OCI-LY7 (cell line): ENCODE data around the gene COL8A2. TPM values are rescaled to one million over a fixed set of nuclear protein-coding genes. Genes with fewer than 3 reads are reported as not detected.
A peak's percentile ranks its signal among the peaks of the same experiment; 100 is the strongest.

Source experiments
- BruUV-seq: library from RNA; stranded (reverse); fragments of 400-500 nt; replicated peaks from 2 replicates; lab custom pipeline; 2021; lab: Mats Ljungman, UMichigan
- CTCF ChIA-PET: fragments of 300-600 bp; sonication (Branson Sonifier 250); formaldehyde crosslinking; loops from one replicate; lab custom pipeline; 2022; ENCODE audit warnings: antibody characterized with exemption; ENCODE audit not compliant: unreplicated experiment; lab: Charles Lee
- POLR2A ChIA-PET: fragments of 300-600 bp; sonication (Branson Sonifier 250); formaldehyde crosslinking; loops from one replicate; lab custom pipeline; 2022; ENCODE audit warnings: antibody characterized with exemption; lab: Charles Lee
- DNase-seq: peaks from one replicate; pipeline ENCODE4 v3.0.0-alpha.2; 2015; ENCODE audit warnings: low spot score
- H2AFZ ChIP-seq: fragments of 200-600 bp; sonication (generic), shearing (Covaris generic); 2 replicates; pipeline ENCODE4 v1.6.1; 2014; ENCODE audit warnings: mild to moderate bottlenecking, antibody characterized with exemption, low read length, moderate library complexity
- H3K27ac ChIP-seq: fragments of 200-600 bp; sonication (generic); 2 replicates; pipeline ENCODE4 v1.5.1; 2014; ENCODE audit warnings: mixed run types, low read depth, mild to moderate bottlenecking, moderate library complexity, low read length, inconsistent platforms; ENCODE audit not compliant: poor library complexity, severe bottlenecking
- H3K36me3 ChIP-seq: fragments of 200-600 bp; sonication (generic); 2 replicates; pipeline ENCODE4 v1.6.1; 2014; ENCODE audit warnings: mild to moderate bottlenecking, antibody characterized with exemption, low read length, moderate library complexity, mixed read lengths; ENCODE audit not compliant: insufficient read depth
- H3K4me1 ChIP-seq: fragments of 200-600 bp; sonication (generic); 2 replicates; pipeline ENCODE4 v1.5.1; 2014; ENCODE audit warnings: mild to moderate bottlenecking, low read length; ENCODE audit not compliant: insufficient read depth, poor library complexity, severe bottlenecking
- H3K4me2 ChIP-seq: fragments of 200-600 bp; sonication (generic); 2 replicates; pipeline ENCODE4 v1.6.1; 2014; ENCODE audit warnings: mild to moderate bottlenecking, low read length
- H3K4me3 ChIP-seq: fragments of 200-600 bp; sonication (generic); 2 replicates; pipeline ENCODE4 v1.5.1; 2014; ENCODE audit warnings: mild to moderate bottlenecking, low read depth, low read length; ENCODE audit not compliant: poor library complexity, severe bottlenecking
- H3K79me2 ChIP-seq: fragments of 200-600 bp; sonication (generic); 2 replicates; pipeline ENCODE4 v1.6.1; 2016; ENCODE audit warnings: low read depth, mild to moderate bottlenecking, low read length, moderate library complexity, mixed read lengths; ENCODE audit not compliant: insufficient read depth
- H3K9me2 ChIP-seq: fragments of 200-600 bp; sonication (generic); 2 replicates; pipeline ENCODE4 v1.6.1; 2016; ENCODE audit warnings: mild to moderate bottlenecking, low read length, mixed read lengths; ENCODE audit not compliant: insufficient read depth
- H3K9me3 ChIP-seq: fragments of 200-600 bp; sonication (generic); 2 replicates; pipeline ENCODE4 v1.6.1; 2014; ENCODE audit warnings: mild to moderate bottlenecking, mixed run types, low read length, mixed read lengths
- H4K20me1 ChIP-seq: fragments of 200-600 bp; sonication (generic); 2 replicates; pipeline ENCODE4 v1.6.1; 2014; ENCODE audit warnings: mild to moderate bottlenecking, antibody characterized with exemption, low read length, moderate library complexity, mixed read lengths; ENCODE audit not compliant: insufficient read depth
- EZH2phosphoT487 ChIP-seq: fragments of 200-600 bp; sonication (generic); IDR thresholded peaks from 2 replicates; pipeline ENCODE4 v1.6.1; 2018; ENCODE audit warnings: low read depth, borderline replicate concordance, mild to moderate bottlenecking, mixed run types, antibody characterized with exemption, low read length, moderate library complexity, mixed read lengths
- intact Hi-C: fragments of 100-400 bp; cut with micrococcal nuclease; formaldehyde crosslinking; loops from one replicate; pipeline ENCODE4 v1.10.0; 2022; ENCODE audit not compliant: unreplicated experiment
- total RNA-seq, 2 experiments: library from RNA; depleted of rRNA in 1 of 2; stranded (reverse); fragments of >200 nt in 1 of 2; shearing (Covaris generic) in 1 of 2; gene quantifications; 2 replicates each; pipeline ENCODE4 v1.2.3, GENCODE V29; 2014 to 2022
- TF ChIP-seq, protein P1 (sequence below): fragments of 200-600 bp; sonication (generic); conservative IDR thresholded peaks from 2 replicates; pipeline ENCODE4 v1.5.1; 2014; ENCODE audit warnings: mild to moderate bottlenecking, antibody characterized with exemption, low read length, moderate library complexity, mixed read lengths

The COL8A2 gene
- total RNA-seq, 2 experiments from 2014 or later: not detected

GRCh38 chr1:36091141-36091540, 33.9 kb downstream of the COL8A2 start:
- CTCF ChIA-PET: no interaction called here
- Histone ChIP-seq H3K9me3 (no peaks in the 10 kb centered on the region), H3K27ac (no peak overlapping the region), H3K9me2 (no peaks in the 10 kb centered on the region), H3K4me2 (peak overlapping the region; percentile 11; the same call in 1 of the 2 replicates), H2AFZ (no peak overlapping the region), H4K20me1 (peaks cover 6% of the 10 kb centered on the region; the same call in 1 of the 2 replicates), H3K4me1 (peaks cover 16% of the 10 kb centered on the region), H3K79me2 (peaks cover 18% of the 10 kb centered on the region), H3K36me3 (peaks cover 52% of the 10 kb centered on the region), H3K4me3 (no peak overlapping the region)
- no TSS peak for BruUV-seq
- POLR2A ChIA-PET: interaction anchor here (0.6 kb wide), 1 partner anchor 114 kb away, joined by 3 read pairs; no protein-coding TSS in a partner anchor
- intact Hi-C loops: no loop called here
- DNase-seq: no peak
- TF ChIP-seq EZH2phosphoT487: no peak
- TF ChIP-seq, protein P1, sequence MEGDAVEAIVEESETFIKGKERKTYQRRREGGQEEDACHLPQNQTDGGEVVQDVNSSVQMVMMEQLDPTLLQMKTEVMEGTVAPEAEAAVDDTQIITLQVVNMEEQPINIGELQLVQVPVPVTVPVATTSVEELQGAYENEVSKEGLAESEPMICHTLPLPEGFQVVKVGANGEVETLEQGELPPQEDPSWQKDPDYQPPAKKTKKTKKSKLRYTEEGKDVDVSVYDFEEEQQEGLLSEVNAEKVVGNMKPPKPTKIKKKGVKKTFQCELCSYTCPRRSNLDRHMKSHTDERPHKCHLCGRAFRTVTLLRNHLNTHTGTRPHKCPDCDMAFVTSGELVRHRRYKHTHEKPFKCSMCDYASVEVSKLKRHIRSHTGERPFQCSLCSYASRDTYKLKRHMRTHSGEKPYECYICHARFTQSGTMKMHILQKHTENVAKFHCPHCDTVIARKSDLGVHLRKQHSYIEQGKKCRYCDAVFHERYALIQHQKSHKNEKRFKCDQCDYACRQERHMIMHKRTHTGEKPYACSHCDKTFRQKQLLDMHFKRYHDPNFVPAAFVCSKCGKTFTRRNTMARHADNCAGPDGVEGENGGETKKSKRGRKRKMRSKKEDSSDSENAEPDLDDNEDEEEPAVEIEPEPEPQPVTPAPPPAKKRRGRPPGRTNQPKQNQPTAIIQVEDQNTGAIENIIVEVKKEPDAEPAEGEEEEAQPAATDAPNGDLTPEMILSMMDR: no peak

DNA sequence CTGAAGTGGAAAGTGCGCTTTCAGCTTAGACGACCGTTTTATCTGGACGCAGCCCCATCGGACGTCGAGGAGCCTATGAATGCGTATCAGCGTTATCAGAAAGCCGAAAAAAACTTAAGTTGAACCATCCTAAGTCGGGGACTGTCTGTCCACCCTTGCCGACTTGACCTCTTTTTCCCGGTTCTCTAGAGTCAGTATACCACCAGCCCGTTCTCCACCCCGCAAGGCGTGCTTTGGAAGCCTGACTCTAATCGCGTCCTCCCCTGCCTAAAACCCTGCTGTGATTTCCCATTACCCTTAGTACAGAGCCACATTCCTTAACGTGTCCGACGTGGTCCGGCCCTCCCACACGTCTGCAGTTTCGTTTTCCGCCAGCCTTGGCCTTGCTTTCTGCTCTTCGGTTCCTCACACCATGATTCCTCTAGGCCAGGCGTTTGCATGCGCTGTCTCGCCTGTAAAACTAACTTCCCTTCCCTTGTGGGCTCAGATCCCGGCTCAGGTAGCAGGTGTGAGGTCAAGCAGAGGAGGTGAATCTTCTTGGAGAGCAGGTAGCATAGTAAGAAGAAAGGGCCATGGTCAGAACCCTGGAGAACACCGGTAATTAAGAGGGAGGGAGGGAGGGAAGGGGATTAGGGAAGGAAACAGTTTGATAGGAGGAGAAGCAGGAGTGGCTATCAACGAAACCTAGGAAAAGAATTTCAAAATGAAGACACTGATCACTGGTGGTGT, 35.5 kb downstream of the COL8A2 start:
- H3K4me3 ChIP-seq: peak overlapping the region; percentile 83
- CTCF ChIA-PET: no interaction called here
- peak overlapping the region; percentile 35 for H3K27ac ChIP-seq
- H3K36me3 ChIP-seq: peaks cover 36% of the 10 kb centered on the region
- TSS peak; percentile 70 for BruUV-seq
- peaks cover 16% of the 10 kb centered on the region for H3K4me1 ChIP-seq
- H4K20me1 ChIP-seq: peaks cover 6% of the 10 kb centered on the region; the same call in 1 of the 2 replicates
- peak overlapping the region; percentile 85 for H3K4me2 ChIP-seq
- H3K9me3 ChIP-seq: no peaks in the 10 kb centered on the region
- H2AFZ ChIP-seq: peak overlapping the region; percentile 99; the same call in 1 of the 2 replicates
- POLR2A ChIA-PET: no interaction called here
- H3K79me2 ChIP-seq: peaks cover 18% of the 10 kb centered on the region
- intact Hi-C loops: loop anchor here (2.0 to 5.0 kb wide), 2 partner anchors 159 to 207 kb away; partner anchors contain the start of genes AGO1 and AGO3
- TF ChIP-seq, protein P1: no peak
- TF ChIP-seq EZH2phosphoT487: no peak
- peak; percentile 52 for DNase-seq
- H3K9me2 ChIP-seq: no peaks in the 10 kb centered on the region
